Astrocyte (in vitro differentiated cells and primary cell): ENCODE results near the gene HYDIN. TPM values are rescaled to one million over a fixed set of nuclear protein-coding genes. Genes with fewer than 3 reads are reported as not detected.

Experiments used
- DNase-seq: peaks from one replicate; pipeline ENCODE4 v3.0.0-alpha.2; 2010; ENCODE audit warnings: low read depth
- FAIRE-seq: peaks from 2 replicates; lab custom pipeline; 2011; peaks lifted over from hg19 to GRCh38; lab: Jason Lieb, UNC
- H2AFZ ChIP-seq: 2 replicates; pipeline ENCODE4 v1.6.0; 2012; ENCODE audit warnings: low read depth, low read length, inconsistent platforms
- H3K27ac ChIP-seq: 2 replicates; pipeline ENCODE4 v1.5.1; 2011; ENCODE audit warnings: low read depth, low read length, inconsistent platforms
- H3K27me3 ChIP-seq: 2 replicates; pipeline ENCODE4 v1.6.0; 2011; ENCODE audit warnings: low read length, inconsistent platforms; ENCODE audit not compliant: insufficient read depth
- H3K36me3 ChIP-seq: 2 replicates; pipeline ENCODE4 v1.5.1; 2011; ENCODE audit warnings: low read length, inconsistent platforms; ENCODE audit not compliant: insufficient read depth
- H3K4me1 ChIP-seq: 2 replicates; pipeline ENCODE4 v1.5.1; 2011; ENCODE audit warnings: low read length, inconsistent platforms; ENCODE audit not compliant: insufficient read depth
- H3K4me2 ChIP-seq: 2 replicates; pipeline ENCODE4 v1.6.0; 2012; ENCODE audit warnings: low read length, inconsistent platforms
- H3K4me3 ChIP-seq: 2 replicates; pipeline ENCODE4 v1.5.1; 2011; ENCODE audit warnings: low read depth, mild to moderate bottlenecking, low read length, inconsistent platforms; ENCODE audit not compliant: insufficient read depth
- H3K79me2 ChIP-seq: 2 replicates; pipeline ENCODE4 v1.6.0; 2012; ENCODE audit warnings: mild to moderate bottlenecking, low read length, inconsistent platforms; ENCODE audit not compliant: insufficient read depth
- H3K9ac ChIP-seq: 2 replicates; pipeline ENCODE4 v1.6.0; 2012; ENCODE audit warnings: mild to moderate bottlenecking, low read length, inconsistent platforms
- H3K9me3 ChIP-seq: 2 replicates; pipeline ENCODE4 v1.5.1; 2012; ENCODE audit warnings: low read depth, mild to moderate bottlenecking, low read length, inconsistent platforms; ENCODE audit not compliant: insufficient read depth
- H4K20me1 ChIP-seq: 2 replicates; pipeline ENCODE4 v1.6.0; 2012; ENCODE audit warnings: low read length, inconsistent platforms; ENCODE audit not compliant: insufficient read depth
- H3K27ac Mint-ChIP-seq: one replicate; pipeline ENCODE4 v1.8.0; 2021; ENCODE audit warnings: mild to moderate bottlenecking, mixed read lengths; ENCODE audit not compliant: unreplicated experiment
- H3K27me3 Mint-ChIP-seq: one replicate; pipeline ENCODE4 v1.8.0; 2021; ENCODE audit warnings: low read depth, mixed read lengths; ENCODE audit not compliant: unreplicated experiment
- H3K36me3 Mint-ChIP-seq: one replicate; pipeline ENCODE4 v1.8.0; 2021; ENCODE audit warnings: low read depth, mixed read lengths; ENCODE audit not compliant: unreplicated experiment
- H3K4me1 Mint-ChIP-seq: one replicate; pipeline ENCODE4 v1.8.0; 2021; ENCODE audit warnings: low read depth, mixed read lengths; ENCODE audit not compliant: unreplicated experiment
- H3K4me3 Mint-ChIP-seq: one replicate; pipeline ENCODE4 v1.8.0; 2021; ENCODE audit warnings: mild to moderate bottlenecking, moderate library complexity, mixed read lengths; ENCODE audit not compliant: unreplicated experiment
- H3K9me3 Mint-ChIP-seq: one replicate; pipeline ENCODE4 v1.8.0; 2021; ENCODE audit warnings: mild to moderate bottlenecking, mixed read lengths; ENCODE audit not compliant: unreplicated experiment
- CTCF ChIP-seq: IDR thresholded peaks from 2 replicates; pipeline ENCODE4 v1.5.1; 2011; ENCODE audit warnings: low read depth, mild to moderate bottlenecking, inconsistent platforms, low read length, moderate library complexity; ENCODE audit not compliant: insufficient read depth
- EZH2 ChIP-seq: IDR thresholded peaks from 2 replicates; pipeline ENCODE4 v1.6.1; 2012; ENCODE audit warnings: mild to moderate bottlenecking, low read length, inconsistent platforms; ENCODE audit not compliant: insufficient read depth
- total RNA-seq: library from RNA; stranded (reverse); gene quantifications from 2 replicates; pipeline ENCODE4 v1.2.1, GENCODE V29; 2021

The HYDIN gene
- total RNA-seq, 1 donor from 2014 or later = 1.4 TPM

GRCh38 chr16:71203631-71204030, 26.9 kb downstream of the HYDIN start:
- no peak overlapping the region for H3K9ac ChIP-seq
- no peak overlapping the region for H3K4me2 ChIP-seq
- no peaks in the 10 kb centered on the region for H3K27me3 ChIP-seq
- H4K20me1 ChIP-seq = no peaks in the 10 kb centered on the region
- H3K79me2 ChIP-seq = no peaks in the 10 kb centered on the region
- no peaks in the 10 kb centered on the region for H3K4me1 ChIP-seq
- peaks cover 26% of the 10 kb centered on the region for H3K9me3 Mint-ChIP-seq
- no peaks in the 10 kb centered on the region for H3K27me3 Mint-ChIP-seq
- no peaks in the 10 kb centered on the region for H3K36me3 ChIP-seq
- H3K36me3 Mint-ChIP-seq = peaks cover 2% of the 10 kb centered on the region
- DNase-seq (no peak), FAIRE-seq (no peak)
- TF ChIP-seq EZH2 (no peak), CTCF (no peak)
- H3K4me3 Mint-ChIP-seq = no peak overlapping the region
- no peak overlapping the region for H2AFZ ChIP-seq
- H3K27ac Mint-ChIP-seq = no peak overlapping the region
- no peak overlapping the region for H3K4me3 ChIP-seq
- peaks cover 4% of the 10 kb centered on the region for H3K4me1 Mint-ChIP-seq
- H3K27ac ChIP-seq = no peak overlapping the region
- H3K9me3 ChIP-seq = no peaks in the 10 kb centered on the region

- H3K36me3 ChIP-seq = no peaks in the 10 kb centered on the region
- Mint-ChIP-seq H3K27ac (no peak overlapping the region), H3K4me3 (no peak overlapping the region), H3K36me3 (peaks cover 6% of the 10 kb centered on the region), H3K4me1 (peaks cover 4% of the 10 kb centered on the region), H3K9me3 (peaks cover 22% of the 10 kb centered on the region), H3K27me3 (no peaks in the 10 kb centered on the region)
- no peaks in the 10 kb centered on the region for H3K79me2 ChIP-seq
- H3K9me3 ChIP-seq = peaks cover 3% of the 10 kb centered on the region
- no peaks in the 10 kb centered on the region for H3K4me1 ChIP-seq
- no peak for FAIRE-seq
- no peak overlapping the region for H2AFZ ChIP-seq
- no peaks in the 10 kb centered on the region for H3K27me3 ChIP-seq
- no peak overlapping the region for H3K4me2 ChIP-seq
- no peak overlapping the region for H3K9ac ChIP-seq
- TF ChIP-seq CTCF (no peak), EZH2 (no peak)
- H4K20me1 ChIP-seq = no peaks in the 10 kb centered on the region
- no peak overlapping the region for H3K27ac ChIP-seq
- H3K4me3 ChIP-seq = no peak overlapping the region
- no peak for DNase-seq
These were observed 29.0 kb downstream of the HYDIN start for GRCh38 chr16:71201556-71201955.

GRCh38 chr16:71201054-71201453, 29.5 kb downstream of the HYDIN start:
- Mint-ChIP-seq H3K27me3 (no peaks in the 10 kb centered on the region), H3K9me3 (peaks cover 20% of the 10 kb centered on the region), H3K4me1 (peaks cover 4% of the 10 kb centered on the region), H3K36me3 (peaks cover 6% of the 10 kb centered on the region), H3K4me3 (no peak overlapping the region), H3K27ac (peak overlapping the region; percentile 42)
- FAIRE-seq (no peak), DNase-seq (no peak)
- Histone ChIP-seq H2AFZ (no peak overlapping the region), H3K9me3 (peaks cover 3% of the 10 kb centered on the region), H3K27me3 (no peaks in the 10 kb centered on the region), H3K4me2 (no peak overlapping the region), H4K20me1 (no peaks in the 10 kb centered on the region), H3K36me3 (no peaks in the 10 kb centered on the region), H3K4me3 (no peak overlapping the region), H3K4me1 (no peaks in the 10 kb centered on the region), H3K9ac (no peak overlapping the region), H3K79me2 (no peaks in the 10 kb centered on the region), H3K27ac (no peak overlapping the region)
- no peak for TF ChIP-seq CTCF
- TF ChIP-seq EZH2 = no peak
